Stimulated activated naive CD8-positive, alpha-beta T cell treated with anti-CD3 and anti-CD28 coated beads, Interleukin-15, amount 100 ng/mL, for 72 hours (primary cell): ENCODE results near the gene TMPRSS11D.

Source experiments
- ATAC-seq: fragments of 150-1000 bp; cut with Tn5 transposase; 2 replicates; pipeline ENCODE4 v1.10.0; 2021; ENCODE audit warnings: mild to moderate bottlenecking, moderate library complexity
- DNase-seq, 2 donors: peaks; one replicate each; pipeline ENCODE4 v3.0.0; 2021 to 2022
- H3K27ac Mint-ChIP-seq, 2 donors: one replicate each; pipeline ENCODE4 v1.8.0; 2022; ENCODE audit warnings: mild to moderate bottlenecking in 2 of 2, mixed read lengths in 2 of 2, moderate library complexity in 2 of 2
- H3K27me3 Mint-ChIP-seq: one replicate; pipeline ENCODE4 v1.8.0; 2022; ENCODE audit warnings: mixed read lengths
- H3K4me1 Mint-ChIP-seq: one replicate; pipeline ENCODE4 v1.8.0; 2022; ENCODE audit warnings: mild to moderate bottlenecking, mixed read lengths
- H3K4me3 Mint-ChIP-seq, 2 donors: one replicate each; pipeline ENCODE4 v1.8.0; 2022; ENCODE audit warnings: mild to moderate bottlenecking in 2 of 2, mixed read lengths in 2 of 2, moderate library complexity in 1 of 2
- H3K9me3 Mint-ChIP-seq, 2 donors: one replicate each; pipeline ENCODE4 v1.8.0; 2022; ENCODE audit warnings: mixed read lengths in 2 of 2

TMPRSS11D gene

DNA sequence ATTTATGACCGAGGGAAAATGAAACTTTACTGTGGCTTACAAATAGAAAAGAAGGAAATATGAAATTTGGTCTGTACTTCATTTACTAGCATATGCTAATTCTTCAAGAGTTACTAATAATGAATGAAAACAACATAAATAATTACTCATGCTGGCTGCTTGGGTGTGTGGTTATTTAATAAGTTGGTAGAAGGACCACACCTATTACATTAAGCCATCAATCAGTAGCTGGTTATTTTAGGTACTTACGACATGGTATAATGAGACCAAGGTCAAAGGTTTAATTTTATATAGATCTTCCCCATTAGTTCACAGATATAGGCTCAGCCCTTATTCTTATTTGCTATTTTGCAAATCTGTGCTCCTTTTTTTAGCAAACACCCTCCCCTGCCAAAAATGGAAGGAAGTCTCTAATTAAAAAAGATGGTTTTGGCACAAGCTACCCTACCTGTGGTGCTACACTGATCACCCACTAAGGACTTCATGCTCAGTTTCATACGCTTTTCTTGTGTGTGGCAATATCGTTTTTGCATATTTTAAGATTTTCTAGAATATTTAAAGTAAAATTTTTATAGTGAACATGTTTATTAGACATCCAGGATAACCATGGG, 14.1 kb downstream of the TMPRSS11D start:
- Mint-ChIP-seq H3K4me1 (no peaks in the 10 kb centered on the region), H3K27ac (no peak overlapping the region), H3K9me3 (peaks cover 9 to 11% of the 10 kb centered on the region in 2 donors), H3K4me3 (no peak overlapping the region), H3K27me3 (no peaks in the 10 kb centered on the region)
- no peak for DNase-seq
- ATAC-seq = no peak

DNA sequence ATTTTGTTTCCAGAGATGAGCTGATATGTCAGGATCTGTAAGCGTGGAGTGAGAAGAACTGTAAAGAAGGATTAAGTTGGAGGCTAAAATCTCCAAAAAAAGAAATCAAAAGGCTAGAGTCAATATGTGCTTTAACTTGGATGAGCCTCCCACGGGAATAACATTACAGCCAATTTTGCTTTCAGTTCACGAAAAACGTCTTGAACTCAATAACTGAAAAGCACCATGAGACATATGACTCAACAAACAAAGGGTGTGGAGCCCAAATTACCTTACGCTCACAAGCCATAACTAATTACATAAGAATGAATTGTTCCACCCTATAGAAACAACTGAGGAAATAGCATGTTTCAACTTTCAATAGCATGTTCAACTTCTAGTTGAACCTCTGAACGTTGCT, 22.3 kb downstream of the TMPRSS11D start:
- no peak overlapping the region for H3K27ac Mint-ChIP-seq
- no peaks in the 10 kb centered on the region for H3K27me3 Mint-ChIP-seq
- H3K4me1 Mint-ChIP-seq = no peaks in the 10 kb centered on the region
- DNase-seq (no peak), ATAC-seq (no peak)
- peaks cover 11 to 18% of the 10 kb centered on the region in 2 donors for H3K9me3 Mint-ChIP-seq
- H3K4me3 Mint-ChIP-seq = no peak overlapping the region

- Mint-ChIP-seq H3K4me3 (no peak overlapping the region), H3K4me1 (no peaks in the 10 kb centered on the region), H3K27me3 (no peaks in the 10 kb centered on the region), H3K9me3 (peaks cover 5 to 6% of the 10 kb centered on the region in 2 donors), H3K27ac (no peak overlapping the region)
- DNase-seq = no peak
- no peak for ATAC-seq
These were observed 30.5 kb downstream of the TMPRSS11D start for GRCh38 chr4:67853336-67853735.

DNA sequence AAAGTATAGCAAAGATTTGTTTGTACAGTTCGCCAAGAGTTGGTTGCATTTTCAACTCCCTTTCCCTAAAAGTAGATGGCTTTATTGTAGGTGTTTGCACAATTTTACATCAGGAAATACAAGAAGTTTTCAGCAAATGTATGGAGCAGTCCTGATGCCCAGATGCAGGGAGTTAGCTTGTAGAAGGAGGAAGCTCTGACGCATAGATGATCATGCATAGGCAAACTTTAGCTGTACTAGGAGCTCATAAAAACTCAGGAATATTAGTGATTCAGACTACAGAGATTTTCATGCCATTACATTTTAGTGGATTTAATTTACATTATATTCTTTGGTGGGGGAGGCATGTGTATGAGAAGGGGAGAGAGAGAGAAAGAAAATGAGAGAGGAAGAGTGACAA, 62.9 kb downstream of the TMPRSS11D start:
- DNase-seq = no peak
- Mint-ChIP-seq H3K4me3 (no peak overlapping the region), H3K9me3 (peaks cover 0 to 14% of the 10 kb centered on the region in 2 donors), H3K27me3 (no peaks in the 10 kb centered on the region), H3K4me1 (no peaks in the 10 kb centered on the region), H3K27ac (no peak overlapping the region)
- no peak for ATAC-seq

GRCh38 chr4:67810011-67810410, 73.8 kb downstream of the TMPRSS11D start:
- no peak for ATAC-seq

DNA sequence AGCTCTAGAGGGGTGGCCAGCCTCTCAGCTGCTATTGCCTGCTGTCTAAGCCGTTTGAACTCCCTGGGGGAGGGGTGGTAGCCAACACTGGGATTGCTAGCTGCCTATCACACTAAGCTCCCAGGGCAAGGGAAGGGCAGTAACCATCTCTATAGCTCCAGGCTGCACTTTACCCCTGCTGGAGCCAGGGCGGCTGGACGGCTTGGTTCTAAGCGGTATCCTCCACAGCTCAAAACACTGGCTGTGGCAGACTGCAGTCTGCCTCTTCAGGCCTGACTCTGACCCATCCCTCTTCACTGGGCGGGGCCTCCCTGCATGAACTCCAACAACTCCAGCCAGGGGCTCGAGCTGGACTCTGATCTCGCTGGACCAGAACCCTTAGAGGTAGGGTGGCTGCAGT, 74.3 kb downstream of the TMPRSS11D start:
- H3K27ac Mint-ChIP-seq = no peak overlapping the region
- no peak for ATAC-seq
- no peaks in the 10 kb centered on the region for H3K27me3 Mint-ChIP-seq
- H3K4me3 Mint-ChIP-seq = no peak overlapping the region
- H3K4me1 Mint-ChIP-seq = no peaks in the 10 kb centered on the region
- H3K9me3 Mint-ChIP-seq = peaks cover 33 to 41% of the 10 kb centered on the region in 2 donors
- no peak for DNase-seq

More at GRCh38 chr4:67810011-67810410, 73.8 kb downstream of the TMPRSS11D start:
- Mint-ChIP-seq H3K4me1 (no peaks in the 10 kb centered on the region), H3K27ac (no peak overlapping the region), H3K27me3 (no peaks in the 10 kb centered on the region), H3K9me3 (peaks cover 38 to 46% of the 10 kb centered on the region in 2 donors), H3K4me3 (no peak overlapping the region)
- DNase-seq = no peak

- peaks cover 0 to under 1% of the 10 kb centered on the region in 2 donors for H3K9me3 Mint-ChIP-seq
- H3K27ac Mint-ChIP-seq = no peak overlapping the region
- no peak overlapping the region for H3K4me3 Mint-ChIP-seq
- peaks cover 7% of the 10 kb centered on the region for H3K4me1 Mint-ChIP-seq
- no peak for ATAC-seq
- no peak for DNase-seq
- no peaks in the 10 kb centered on the region for H3K27me3 Mint-ChIP-seq
These were observed 87.0 kb downstream of the TMPRSS11D start for GRCh38 chr4:67796810-67797209.

DNA sequence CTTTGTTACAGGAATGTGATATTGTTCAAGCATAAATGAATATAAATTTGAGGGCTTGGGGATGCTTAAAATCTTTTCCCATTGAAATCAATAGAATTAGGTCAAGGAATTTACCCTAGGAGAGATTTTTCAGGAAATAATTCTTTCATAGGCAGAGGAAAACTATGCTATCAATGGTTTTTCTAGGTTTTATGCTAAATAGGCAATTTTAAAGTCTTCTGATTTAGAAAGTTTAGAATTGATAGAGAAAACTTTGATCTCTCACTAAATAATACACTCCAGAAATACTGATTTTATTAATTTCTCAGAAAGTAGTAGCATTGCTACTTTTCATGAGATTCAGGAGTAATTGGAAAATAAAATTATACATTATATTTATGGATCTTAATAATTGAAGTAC, 93.1 kb downstream of the TMPRSS11D start:
- Mint-ChIP-seq H3K27me3 (no peaks in the 10 kb centered on the region), H3K9me3 (peaks cover 0 to 5% of the 10 kb centered on the region in 2 donors), H3K27ac (no peak overlapping the region), H3K4me3 (no peak overlapping the region), H3K4me1 (no peaks in the 10 kb centered on the region)
- no peak for ATAC-seq
- DNase-seq = no peak

DNA sequence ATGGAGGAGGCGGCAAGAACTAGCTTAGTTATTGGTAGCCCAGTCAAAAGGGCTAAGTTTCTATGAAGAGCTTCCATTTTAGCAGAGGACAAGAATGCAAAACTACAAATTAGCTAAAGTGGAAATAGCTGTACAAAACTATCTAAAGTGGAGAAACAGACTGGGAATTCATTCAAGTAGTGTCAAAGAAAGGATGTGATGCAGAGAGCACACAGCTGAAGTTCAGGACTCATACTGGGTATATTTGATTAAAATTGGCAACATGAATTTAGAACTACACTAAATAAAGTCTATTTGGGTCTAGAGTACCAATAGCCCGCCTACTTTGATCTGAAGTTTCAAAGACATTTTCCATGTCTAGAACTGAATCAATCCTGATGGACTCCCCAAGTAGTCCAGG, 96.5 kb downstream of the TMPRSS11D start:
- DNase-seq (no peak), ATAC-seq (no peak)
- Mint-ChIP-seq H3K4me1 (no peaks in the 10 kb centered on the region), H3K27me3 (no peaks in the 10 kb centered on the region), H3K9me3 (peaks cover 0 to 5% of the 10 kb centered on the region in 2 donors), H3K27ac (no peak overlapping the region), H3K4me3 (no peak overlapping the region)

- DNase-seq (no peak), ATAC-seq (no peak)
- no peaks in the 10 kb centered on the region for H3K4me1 Mint-ChIP-seq
- no peak overlapping the region for H3K27ac Mint-ChIP-seq
- no peak overlapping the region for H3K4me3 Mint-ChIP-seq
- H3K9me3 Mint-ChIP-seq = no peaks in the 10 kb centered on the region
- H3K27me3 Mint-ChIP-seq = no peaks in the 10 kb centered on the region
These were observed 98.3 kb downstream of the TMPRSS11D start for GRCh38 chr4:67785528-67785927.

- no peak overlapping the region for H3K27ac Mint-ChIP-seq
- ATAC-seq (no peak), DNase-seq (no peak)
- no peak overlapping the region for H3K4me3 Mint-ChIP-seq
- no peaks in the 10 kb centered on the region for H3K4me1 Mint-ChIP-seq
- H3K9me3 Mint-ChIP-seq = no peaks in the 10 kb centered on the region
- H3K27me3 Mint-ChIP-seq = no peaks in the 10 kb centered on the region
These were observed 104.2 kb downstream of the TMPRSS11D start for GRCh38 chr4:67779631-67780030.

- H3K9me3 Mint-ChIP-seq = no peaks in the 10 kb centered on the region
- no peaks in the 10 kb centered on the region for H3K27me3 Mint-ChIP-seq
- no peak overlapping the region for H3K4me3 Mint-ChIP-seq
- H3K27ac Mint-ChIP-seq = no peak overlapping the region
- ATAC-seq (no peak), DNase-seq (no peak)
- no peaks in the 10 kb centered on the region for H3K4me1 Mint-ChIP-seq
These were observed 107.1 kb downstream of the TMPRSS11D start for GRCh38 chr4:67776746-67777145.
